NCI-H510A treated with DMSO at 0.1 percent for 48 hours (cell line): ENCODE measurements around the gene MAST4.
"Not testable (repeated sequence)": the region's sequence is repeated elsewhere in the genome, so short reads cannot be mapped to it uniquely, and the experiment has no call there.

Source experiments
- DNase-seq: peaks from one replicate; lab custom pipeline; 2025; lab: John Stamatoyannopoulos, UW

The MAST4 gene

DNA sequence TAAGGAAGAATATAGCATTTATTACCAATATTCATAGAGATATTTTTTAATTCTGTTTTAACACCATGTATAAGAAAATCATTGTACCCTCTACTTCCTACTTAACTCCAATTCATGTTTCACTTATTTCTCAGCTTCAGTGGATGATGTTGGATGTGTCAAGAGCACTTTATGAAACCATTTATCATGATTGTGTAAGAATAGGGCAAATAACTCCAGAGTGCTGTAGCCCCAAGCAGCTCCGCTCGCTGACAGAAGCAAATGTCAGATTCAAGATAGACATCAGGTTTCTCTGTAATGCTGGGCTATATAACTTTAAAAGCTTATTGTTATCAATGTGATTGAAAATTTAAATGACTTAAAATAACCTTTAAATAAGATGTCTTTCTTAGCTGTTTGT, 50.4 kb downstream of the MAST4 start:
- peak; percentile 41 for DNase-seq

- DNase-seq, result no peak
Measured at GRCh38 chr5:66647146-66647856, 51.1 kb downstream of the MAST4 start.

DNA sequence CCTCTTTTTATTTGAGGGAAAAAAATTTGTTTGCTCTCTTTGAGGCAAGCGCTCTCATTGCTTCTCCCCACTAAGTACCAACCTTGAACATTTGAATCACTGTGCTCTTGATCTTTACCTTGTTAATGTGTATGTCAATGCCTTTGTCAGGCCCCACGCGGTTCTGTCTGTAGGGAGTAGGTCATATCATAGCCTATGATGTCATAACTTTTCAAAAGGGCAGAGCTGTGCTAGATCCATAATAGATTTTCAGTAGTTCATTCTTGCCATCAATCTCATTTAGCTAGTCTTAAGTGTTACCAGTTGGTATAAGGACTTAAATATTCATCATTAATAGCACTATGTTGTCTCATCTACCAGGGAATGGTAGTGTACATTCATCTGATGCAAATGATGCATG, 56.6 kb downstream of the MAST4 start:
- no peak for DNase-seq

DNA sequence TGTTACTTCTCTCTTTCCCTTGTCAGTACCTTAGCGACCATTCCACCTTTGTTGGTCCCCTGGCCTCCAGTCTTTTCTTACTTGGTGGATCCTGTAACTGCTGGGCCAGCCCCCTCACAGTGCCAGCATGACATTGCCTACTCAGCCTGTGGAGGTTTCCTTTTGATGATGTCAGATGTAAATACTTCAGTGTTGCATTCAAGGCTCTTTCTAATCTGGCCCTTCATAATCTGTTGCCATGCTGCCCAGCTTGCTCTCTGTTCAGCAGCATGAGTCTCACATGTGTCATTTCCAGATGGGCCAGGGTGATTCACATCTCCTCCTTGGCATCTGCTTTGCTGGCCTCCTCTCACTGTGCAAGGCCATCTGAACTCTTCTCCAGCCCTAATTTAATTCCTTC, 57.1 kb downstream of the MAST4 start:
- no peak for DNase-seq

DNA sequence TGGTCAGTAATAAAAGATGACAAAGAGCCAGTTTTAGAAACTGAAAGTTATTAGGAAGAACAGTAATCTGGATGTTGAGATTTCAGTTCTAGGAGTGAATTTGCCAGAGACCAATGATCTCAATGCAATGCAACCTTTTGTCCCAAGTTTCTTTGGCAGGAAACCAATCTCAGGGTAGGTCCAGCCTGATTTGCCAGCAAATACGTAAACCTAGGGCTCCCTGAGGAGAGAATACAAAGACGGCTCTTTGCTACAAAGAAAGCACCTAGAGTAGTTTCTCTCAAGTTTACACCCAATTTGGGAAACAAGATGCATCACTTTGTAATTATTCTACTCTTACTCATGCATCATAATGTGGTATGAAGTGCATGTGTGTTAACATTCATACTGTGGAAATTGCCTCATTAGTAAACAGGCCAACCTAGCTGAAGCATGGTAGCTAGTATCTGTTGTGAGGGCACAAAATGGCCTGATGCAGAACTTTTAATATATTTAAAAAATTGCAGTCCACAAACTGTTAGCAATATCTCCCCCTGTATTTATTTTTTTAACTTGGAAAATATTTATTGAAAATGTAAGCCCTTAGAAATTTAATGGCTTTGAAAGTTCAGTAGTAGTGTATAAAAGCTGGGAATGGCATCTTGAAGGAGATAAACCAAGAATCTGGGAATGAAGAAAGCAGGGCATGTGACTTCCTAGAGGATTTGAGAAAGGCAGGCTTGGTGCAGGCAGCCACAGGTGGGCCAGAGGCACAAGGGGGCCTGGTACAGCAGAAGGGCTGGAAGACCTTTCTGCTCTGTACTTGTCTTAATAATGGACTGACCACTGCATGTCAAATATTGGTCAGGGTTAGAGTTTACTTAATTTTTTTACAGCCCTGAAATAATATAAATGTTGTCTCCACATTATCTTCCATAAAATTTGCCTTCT, 59.5 kb downstream of the MAST4 start:
- no peak for DNase-seq

DNA sequence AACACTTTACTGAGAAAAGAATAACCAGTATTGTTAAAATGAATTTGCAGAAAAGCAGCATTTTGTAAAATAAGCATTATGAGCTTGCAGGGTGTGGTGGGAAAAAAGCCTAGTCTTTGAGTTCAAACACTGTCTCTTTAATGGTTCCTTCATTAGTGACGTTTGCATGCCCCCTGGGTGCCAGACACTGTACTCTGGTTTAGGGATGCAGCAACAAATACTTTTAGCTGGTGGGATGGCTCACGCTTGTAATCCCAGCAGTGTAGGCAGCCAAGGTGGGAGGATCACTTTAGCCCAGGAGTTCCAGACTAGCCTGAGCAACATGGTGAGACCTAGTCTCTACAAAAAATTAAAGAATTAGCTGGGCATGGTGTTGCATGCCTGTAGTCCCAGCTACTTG, 62.3 kb downstream of the MAST4 start:
- DNase-seq, result no peak

DNA sequence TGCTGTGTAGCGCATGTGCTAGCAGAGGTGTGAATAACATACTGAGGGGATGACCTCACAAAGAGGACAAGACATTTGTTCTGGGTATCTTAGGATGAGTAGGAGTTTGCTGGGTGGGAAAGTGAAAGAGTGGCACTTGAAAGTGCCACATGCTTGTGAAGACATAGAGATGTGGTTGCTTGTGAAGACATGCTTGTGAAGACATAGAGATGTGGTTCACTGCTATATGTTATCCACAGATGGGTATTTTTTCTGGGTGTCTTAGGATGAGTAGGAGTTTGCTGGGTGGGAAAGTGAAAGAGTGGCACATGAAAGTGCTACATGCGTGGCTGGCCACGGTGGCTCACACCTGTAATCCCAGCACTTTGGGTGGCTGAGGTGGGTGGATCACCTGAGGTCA, 63.6 kb downstream of the MAST4 start:
- DNase-seq, result no peak

DNA sequence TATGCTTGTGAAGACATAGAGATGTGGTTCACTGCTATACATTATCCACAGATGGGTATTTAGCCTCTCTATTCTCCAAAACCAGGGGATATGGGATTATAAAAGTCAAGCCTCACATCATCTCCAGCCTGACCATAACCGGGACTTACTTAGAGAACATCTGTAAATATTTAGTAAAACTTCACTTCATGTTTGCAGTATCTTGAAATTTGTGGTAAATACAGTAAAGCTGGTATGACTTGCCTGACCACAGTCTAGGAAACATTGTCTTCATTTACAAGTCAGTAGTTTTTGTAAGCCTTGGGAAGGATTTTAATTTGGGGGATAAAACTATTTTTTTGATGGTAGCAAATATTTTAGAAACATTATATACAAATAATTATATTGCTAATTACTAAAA, 64.2 kb downstream of the MAST4 start:
- DNase-seq, result no peak

- DNase-seq, result no peak
Measured at GRCh38 chr5:66661149-66661548, 65.0 kb downstream of the MAST4 start.

GRCh38 chr5:66666778-66667177, 70.6 kb downstream of the MAST4 start:
- DNase-seq, result peak; percentile 53

DNA sequence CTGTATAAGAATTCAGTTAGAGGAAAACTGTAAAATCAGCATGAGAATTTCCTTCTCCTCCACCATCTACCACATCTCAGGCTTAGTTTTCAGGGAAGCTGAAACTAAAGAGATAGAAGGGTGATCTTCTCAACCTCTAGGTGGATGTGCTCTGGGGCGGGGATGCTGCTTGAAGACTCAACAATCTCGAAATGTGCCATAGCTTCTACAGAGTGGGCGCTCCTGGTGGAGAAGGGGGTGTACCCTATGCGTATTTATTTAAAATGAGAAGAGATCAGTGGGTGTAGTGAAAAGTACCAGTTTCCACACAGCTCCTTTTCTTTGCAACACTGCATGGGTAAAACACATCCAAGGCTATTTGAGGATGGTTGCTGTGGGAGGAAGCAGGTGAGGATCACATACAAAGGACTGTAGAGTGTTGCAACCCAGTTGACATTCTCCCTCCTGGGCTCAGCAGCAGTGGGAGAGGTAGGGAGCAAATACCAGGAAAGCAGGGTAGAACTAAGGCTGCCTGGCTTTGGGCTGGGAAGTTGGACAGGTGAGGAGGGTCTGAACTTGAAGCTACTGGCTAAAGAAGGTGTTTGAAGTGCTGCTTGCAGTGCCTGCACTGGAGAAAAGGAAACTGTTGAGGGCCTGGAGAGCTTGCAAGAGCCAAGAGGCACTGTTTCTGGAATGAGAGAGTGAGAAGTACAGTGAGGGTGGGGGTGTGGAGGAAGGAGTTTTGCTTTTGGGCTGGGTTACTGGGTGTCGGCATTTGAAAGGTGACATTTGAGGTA, 73.1 kb downstream of the MAST4 start:
- no peak for DNase-seq

DNA sequence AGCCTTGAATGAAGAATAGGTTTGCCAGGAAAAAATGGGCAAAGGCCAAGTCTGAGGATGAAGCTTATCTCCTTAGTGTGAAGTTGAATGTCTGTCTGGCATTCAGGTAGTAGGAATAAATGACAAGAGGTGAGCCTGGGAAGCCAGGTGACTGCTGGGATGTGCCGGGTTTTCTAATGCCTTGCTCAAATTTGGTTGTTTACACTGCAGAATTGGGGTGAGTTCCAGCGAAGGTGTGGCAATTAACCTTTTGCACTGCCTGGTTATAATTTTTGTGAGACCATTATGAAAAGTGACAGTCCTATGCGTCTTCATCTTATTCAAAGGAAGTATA, 73.6 kb downstream of the MAST4 start:
- DNase-seq, result no peak

GRCh38 chr5:66671305-66671704, 75.1 kb downstream of the MAST4 start:
- no peak for DNase-seq

DNA sequence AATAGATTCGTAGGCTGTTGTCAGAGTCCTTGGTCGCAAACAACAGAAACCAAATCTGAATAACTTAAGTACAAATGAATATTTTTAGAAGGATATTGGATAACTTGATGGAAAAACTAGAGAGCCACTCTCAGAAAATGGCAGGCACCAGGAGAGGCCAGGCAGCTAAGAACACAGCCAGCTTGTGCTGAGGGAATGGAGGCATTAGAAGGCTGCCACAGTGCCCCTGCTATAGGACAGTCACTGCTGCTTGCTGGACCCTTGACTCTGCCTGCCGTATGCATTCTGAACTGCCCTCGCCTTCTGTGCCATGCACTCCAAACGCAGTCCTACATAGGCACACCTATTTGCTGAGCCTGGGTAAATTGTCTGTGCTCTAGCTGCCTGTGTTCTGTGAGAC, 78.6 kb downstream of the MAST4 start:
- no peak for DNase-seq

DNA sequence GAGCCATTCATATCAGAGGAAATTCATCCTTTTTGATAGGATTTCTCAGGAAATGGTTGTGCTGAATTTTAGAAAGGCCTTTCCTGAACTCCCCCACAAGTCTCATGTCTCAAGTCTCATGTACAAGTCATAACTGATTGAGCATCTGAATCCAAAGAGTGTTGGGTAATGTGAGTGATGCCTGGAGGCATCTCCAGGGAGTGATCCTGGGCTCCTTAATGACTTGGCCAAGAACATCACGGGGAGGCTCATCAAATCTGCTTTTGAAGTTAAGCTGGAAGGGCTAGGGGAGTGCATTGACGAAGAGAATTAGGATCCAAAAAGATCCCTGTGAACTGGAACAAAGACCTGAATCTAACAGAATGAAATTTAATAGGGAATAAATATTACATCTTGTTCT, 79.2 kb downstream of the MAST4 start:
- DNase-seq, result no peak

DNA sequence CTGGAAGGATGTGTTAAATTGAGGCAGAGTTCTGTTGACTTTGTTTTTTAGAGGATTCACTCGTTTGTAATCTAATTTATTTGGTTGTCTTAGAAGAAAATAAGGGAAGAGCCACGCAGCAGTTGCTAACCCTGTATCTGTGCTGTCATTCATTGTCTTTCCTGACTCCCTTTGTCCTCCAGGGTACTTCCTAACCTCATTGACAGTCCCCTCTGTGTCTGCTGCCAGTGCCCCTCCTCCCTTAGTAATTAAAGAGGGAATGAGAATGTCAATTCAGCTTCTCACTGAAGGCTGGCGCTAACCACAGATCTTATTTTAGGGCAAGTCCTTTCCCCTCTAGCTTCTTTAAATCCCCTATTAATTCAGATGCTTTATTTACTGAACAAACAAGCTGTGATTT, 84.0 kb downstream of the MAST4 start:
- DNase-seq, result no peak

- DNase-seq, result no peak
Measured at GRCh38 chr5:66680804-66681203, 84.6 kb downstream of the MAST4 start.

GRCh38 chr5:66684663-66685062, 88.5 kb downstream of the MAST4 start:
- DNase-seq, result no peak

DNA sequence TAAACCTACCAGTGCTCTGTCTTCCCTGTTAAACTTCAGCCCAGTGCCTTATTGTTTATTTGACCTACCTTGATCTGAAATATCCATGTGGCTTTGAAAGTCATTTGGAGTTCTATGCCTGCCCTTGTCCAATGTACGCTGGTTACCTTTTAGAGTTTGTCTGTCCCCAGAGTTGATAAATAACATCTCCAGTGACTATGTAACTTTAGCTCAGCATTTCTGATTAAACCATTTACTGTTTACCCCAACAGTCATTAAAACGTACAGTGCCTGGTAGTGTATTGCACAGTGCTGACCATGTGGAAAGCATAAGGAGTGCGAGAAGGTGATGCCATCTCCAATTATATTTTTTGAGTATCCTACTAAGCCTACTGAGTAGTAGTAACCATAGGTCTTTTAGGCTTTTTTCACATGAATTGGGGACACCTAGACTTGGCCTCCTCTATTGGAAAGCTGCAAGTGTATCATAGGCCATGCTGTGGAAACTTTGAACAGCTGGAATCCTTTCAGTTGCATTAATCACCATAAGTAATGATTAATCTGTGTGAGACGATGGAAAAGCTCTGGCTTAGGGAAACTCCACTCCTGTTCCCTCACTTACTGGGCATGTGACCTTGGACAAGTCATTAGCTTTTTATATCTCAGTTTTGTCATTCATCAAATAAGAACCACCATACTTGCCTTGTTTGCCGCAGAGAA, 93.5 kb downstream of the MAST4 start:
- DNase-seq, result no peak

GRCh38 chr5:66694036-66694435, 97.8 kb downstream of the MAST4 start:
- DNase-seq, result no peak

DNA sequence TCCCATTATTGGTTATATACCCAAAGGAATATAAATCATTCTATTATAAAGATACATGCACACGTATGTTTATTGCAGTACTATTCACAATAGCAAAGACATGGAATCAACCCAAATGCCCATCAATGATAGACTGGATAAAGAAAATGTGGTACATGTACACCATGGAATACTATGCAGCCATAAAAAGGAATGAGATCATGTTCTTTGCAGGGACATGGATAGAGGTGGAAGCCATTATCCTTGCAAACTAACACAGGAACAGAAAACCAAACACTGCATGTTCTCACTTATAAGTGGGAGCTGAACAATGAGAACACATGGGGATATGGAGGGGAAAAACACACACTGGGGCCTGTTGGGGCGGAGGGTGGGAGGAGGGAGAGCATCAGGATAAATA, 99.6 kb downstream of the MAST4 start:
- not testable (repeated sequence) for DNase-seq
